K562 (cell line): ENCODE results near the gene FN3KRP. TPM values are rescaled to one million over a fixed set of nuclear protein-coding genes. Genes with fewer than 3 reads are reported as not detected.

Source experiments
- DACH1 ChIP-seq: fragments of 450-650 bp; IDR thresholded peaks from 2 replicates; pipeline ENCODE4 v1.6.1; 2018; ENCODE audit not compliant: partially characterized antibody
- E2F3 ChIP-seq: fragments of 250-450 bp; sonication (Bioruptor Pico); IDR thresholded peaks from 2 replicates; pipeline ENCODE4 v1.4.0; 2020; ENCODE audit warnings: mild to moderate bottlenecking
- IRF1 ChIP-seq: sonication (generic); formaldehyde crosslinking; IDR thresholded peaks from 2 replicates; pipeline ENCODE4 v1.8.0; 2022; ENCODE audit warnings: missing genetic modification reagents, mild to moderate bottlenecking, borderline replicate concordance
- NRF1 ChIP-seq, 2 experiments: fragments of 450-650 bp; IDR thresholded peaks in 1 of 2; conservative IDR thresholded peaks in 1 of 2; 2 replicates each; pipeline ENCODE4 v1.6.1; 2014; ENCODE audit warnings: mild to moderate bottlenecking in 2 of 2
- PHF20 ChIP-seq: fragments of 450-650 bp; IDR thresholded peaks from 2 replicates; pipeline ENCODE4 v1.6.1; 2018; ENCODE audit not compliant: partially characterized antibody
- PHF8 ChIP-seq: fragments of 200-600 bp; sonication (generic); IDR thresholded peaks from 2 replicates; pipeline ENCODE4 v1.6.1; 2012; ENCODE audit warnings: mixed run types, mild to moderate bottlenecking, inconsistent platforms, low read length, moderate library complexity, borderline replicate concordance
- RAD21 ChIP-seq, 2 experiments: fragments of 250-450 bp in 1 of 2; fragments of 450-650 bp in 1 of 2; sonication (Bioruptor Pico) in 1 of 2; formaldehyde crosslinking in 1 of 2; IDR thresholded peaks in 1 of 2; conservative IDR thresholded peaks in 1 of 2; 2 replicates each; pipeline versions ENCODE4 v1.4.0 to v1.8.0; 2020 to 2022; ENCODE audit warnings: mild to moderate bottlenecking in 2 of 2, moderate library complexity in 1 of 2
- RBM39 ChIP-seq: fragments of 200-400 bp; formaldehyde crosslinking; optimal IDR thresholded peaks from 2 replicates; pipeline ENCODE3; 2018; ENCODE audit warnings: low read depth, low read length
- TAF15 ChIP-seq: fragments of 200-400 bp; formaldehyde crosslinking; IDR thresholded peaks from 2 replicates; pipeline ENCODE4 v1.6.1; 2017; ENCODE audit warnings: mild to moderate bottlenecking, low read depth, low read length, moderate library complexity
- THRAP3 ChIP-seq: fragments of 450-650 bp; IDR thresholded peaks from 2 replicates; pipeline ENCODE4 v1.6.1; 2016; ENCODE audit warnings: mild to moderate bottlenecking, inconsistent platforms, borderline replicate concordance
- ZBTB7A ChIP-seq: IDR thresholded peaks from 2 replicates; pipeline ENCODE4 v1.6.1; 2011; ENCODE audit warnings: low read depth, mild to moderate bottlenecking, low read length, moderate library complexity, borderline replicate concordance; ENCODE audit not compliant: control insufficient read depth
- ZBTB9 ChIP-seq: fragments of 450-650 bp; formaldehyde crosslinking; IDR thresholded peaks from 2 replicates; pipeline ENCODE4 v1.4.0; 2020; ENCODE audit warnings: mild to moderate bottlenecking, moderate library complexity
- polyA plus RNA-seq, 8 experiments: library from polyadenylated mRNA; depleted of rRNA in 4 of 8; stranded (reverse) in 5 of 8; unstranded in 3 of 8; fragments of >200 nt; fragmentation: Nextera tagmentation in 2 of 8; fragmentation: Illumina TruSeq in 1 of 8; extraction: Ambion mirVana in 2 of 8; extraction: Trizol in 1 of 8; gene quantifications; 2 replicates each; pipeline versions ENCODE4 v1.2.1 to v1.2.3, GENCODE V29; 2011 to 2014; ENCODE audit warnings: inconsistent platforms in 1 of 8, missing spikeins in 1 of 8
- total RNA-seq, 7 experiments: library from RNA; depleted of rRNA in 6 of 7; stranded (reverse); fragments of >200 nt in 6 of 7; fragmentation: Illumina TruSeq in 2 of 7; extraction: Trizol in 2 of 7; gene quantifications; 2 replicates each; pipeline versions ENCODE4 v1.2.1 to v1.2.3, GENCODE V29; 2011 to 2021; ENCODE audit warnings: low replicate concordance in 1 of 7
- TF ChIP-seq, protein P1 (sequence below): fragments of 200-800 bp; sonication (Bioruptor generic); IDR thresholded peaks from 2 replicates; pipeline ENCODE4 v1.6.1; 2017; ENCODE audit warnings: missing genetic modification characterization, missing compliant biosample characterization
- TF ChIP-seq, protein P2 (sequence below): fragments of 250-450 bp; sonication (Bioruptor Pico); IDR thresholded peaks from 2 replicates; pipeline ENCODE4 v1.8.0; 2022; ENCODE audit warnings: moderate library complexity, mild to moderate bottlenecking, inconsistent platforms
- TF ChIP-seq, protein P3 (sequence below): fragments of 150-350 bp; IDR thresholded peaks from 2 replicates; pipeline ENCODE4 v1.6.1; 2014; ENCODE audit warnings: low read depth, mild to moderate bottlenecking, low read length, borderline replicate concordance
- TF ChIP-seq, protein P4 (sequence below), 2 experiments: IDR thresholded peaks; 2 replicates each; pipeline ENCODE4 v1.6.1; 2011; ENCODE audit warnings: borderline replicate concordance in 1 of 2, control low read depth in 1 of 2, low read depth in 1 of 2, low read length in 1 of 2, mild to moderate bottlenecking in 1 of 2, mixed read lengths in 1 of 2, moderate library complexity in 1 of 2; ENCODE audit not compliant: insufficient read depth in 1 of 2, insufficient read length in 1 of 2, poor library complexity in 1 of 2, severe bottlenecking in 1 of 2; ENCODE audit errors: extremely low read depth in 1 of 2

The FN3KRP gene
- total and polyA plus RNA-seq, 9 of the 15 experiments (the other 6 are each of a cell fraction or from before 2014, with no cell fraction given): 2.0 to 32.1 (median 24.9) TPM

- TF ChIP-seq, protein P1, sequence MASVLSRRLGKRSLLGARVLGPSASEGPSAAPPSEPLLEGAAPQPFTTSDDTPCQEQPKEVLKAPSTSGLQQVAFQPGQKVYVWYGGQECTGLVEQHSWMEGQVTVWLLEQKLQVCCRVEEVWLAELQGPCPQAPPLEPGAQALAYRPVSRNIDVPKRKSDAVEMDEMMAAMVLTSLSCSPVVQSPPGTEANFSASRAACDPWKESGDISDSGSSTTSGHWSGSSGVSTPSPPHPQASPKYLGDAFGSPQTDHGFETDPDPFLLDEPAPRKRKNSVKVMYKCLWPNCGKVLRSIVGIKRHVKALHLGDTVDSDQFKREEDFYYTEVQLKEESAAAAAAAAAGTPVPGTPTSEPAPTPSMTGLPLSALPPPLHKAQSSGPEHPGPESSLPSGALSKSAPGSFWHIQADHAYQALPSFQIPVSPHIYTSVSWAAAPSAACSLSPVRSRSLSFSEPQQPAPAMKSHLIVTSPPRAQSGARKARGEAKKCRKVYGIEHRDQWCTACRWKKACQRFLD (CRISPR knock-in tag): peak; percentile 71; the same call in 1 of the 2 replicates
- TF ChIP-seq ZBTB7A (peak; percentile 27), IRF1 (CRISPR knock-in tag) (no peak), DACH1 (peak; percentile 31), RAD21 (CRISPR knock-in tag; conservative IDR thresholded peaks at IDR 0.05 in 1 of 2, IDR thresholded peaks at IDR 0.05 in 1 of 2) (no peak), PHF20 (peak; percentile 38), THRAP3 (no peak), ZBTB9 (CRISPR knock-in tag) (peak; percentile 63; the same call in 1 of the 2 replicates), TAF15 (no peak), PHF8 (peak; percentile 66; the same call in 1 of the 2 replicates), NRF1 (conservative IDR thresholded peaks at IDR 0.05 in 1 of 2, IDR thresholded peaks at IDR 0.05 in 1 of 2) (peak; percentile 60 to 69; a peak in 3 of 4 replicates), RBM39 (no peak), E2F3 (CRISPR knock-in tag) (peak; percentile 82; the same call in 1 of the 2 replicates)
- TF ChIP-seq, protein P2, sequence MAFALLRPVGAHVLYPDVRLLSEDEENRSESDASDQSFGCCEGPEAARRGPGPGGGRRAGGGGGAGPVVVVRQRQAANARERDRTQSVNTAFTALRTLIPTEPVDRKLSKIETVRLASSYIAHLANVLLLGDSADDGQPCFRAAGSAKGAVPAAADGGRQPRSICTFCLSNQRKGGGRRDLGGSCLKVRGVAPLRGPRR (CRISPR knock-in tag): 0 out of 2 replicates have a peak, but pooled peaks have one; percentile 31
- TF ChIP-seq, protein P3, sequence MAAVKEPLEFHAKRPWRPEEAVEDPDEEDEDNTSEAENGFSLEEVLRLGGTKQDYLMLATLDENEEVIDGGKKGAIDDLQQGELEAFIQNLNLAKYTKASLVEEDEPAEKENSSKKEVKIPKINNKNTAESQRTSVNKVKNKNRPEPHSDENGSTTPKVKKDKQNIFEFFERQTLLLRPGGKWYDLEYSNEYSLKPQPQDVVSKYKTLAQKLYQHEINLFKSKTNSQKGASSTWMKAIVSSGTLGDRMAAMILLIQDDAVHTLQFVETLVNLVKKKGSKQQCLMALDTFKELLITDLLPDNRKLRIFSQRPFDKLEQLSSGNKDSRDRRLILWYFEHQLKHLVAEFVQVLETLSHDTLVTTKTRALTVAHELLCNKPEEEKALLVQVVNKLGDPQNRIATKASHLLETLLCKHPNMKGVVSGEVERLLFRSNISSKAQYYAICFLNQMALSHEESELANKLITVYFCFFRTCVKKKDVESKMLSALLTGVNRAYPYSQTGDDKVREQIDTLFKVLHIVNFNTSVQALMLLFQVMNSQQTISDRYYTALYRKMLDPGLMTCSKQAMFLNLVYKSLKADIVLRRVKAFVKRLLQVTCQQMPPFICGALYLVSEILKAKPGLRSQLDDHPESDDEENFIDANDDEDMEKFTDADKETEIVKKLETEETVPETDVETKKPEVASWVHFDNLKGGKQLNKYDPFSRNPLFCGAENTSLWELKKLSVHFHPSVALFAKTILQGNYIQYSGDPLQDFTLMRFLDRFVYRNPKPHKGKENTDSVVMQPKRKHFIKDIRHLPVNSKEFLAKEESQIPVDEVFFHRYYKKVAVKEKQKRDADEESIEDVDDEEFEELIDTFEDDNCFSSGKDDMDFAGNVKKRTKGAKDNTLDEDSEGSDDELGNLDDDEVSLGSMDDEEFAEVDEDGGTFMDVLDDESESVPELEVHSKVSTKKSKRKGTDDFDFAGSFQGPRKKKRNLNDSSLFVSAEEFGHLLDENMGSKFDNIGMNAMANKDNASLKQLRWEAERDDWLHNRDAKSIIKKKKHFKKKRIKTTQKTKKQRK: no peak
- TF ChIP-seq, protein P4, sequence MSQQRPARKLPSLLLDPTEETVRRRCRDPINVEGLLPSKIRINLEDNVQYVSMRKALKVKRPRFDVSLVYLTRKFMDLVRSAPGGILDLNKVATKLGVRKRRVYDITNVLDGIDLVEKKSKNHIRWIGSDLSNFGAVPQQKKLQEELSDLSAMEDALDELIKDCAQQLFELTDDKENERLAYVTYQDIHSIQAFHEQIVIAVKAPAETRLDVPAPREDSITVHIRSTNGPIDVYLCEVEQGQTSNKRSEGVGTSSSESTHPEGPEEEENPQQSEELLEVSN (IDR thresholded peaks at IDR 0.05; ENCODE audit: borderline replicate concordance in 1 of 2, extremely low read depth in 1 of 2, insufficient read depth in 1 of 2, insufficient read length in 1 of 2, low read depth in 1 of 2, low read length in 1 of 2, poor library complexity in 1 of 2, severe bottlenecking in 1 of 2): peak; percentile 82 to 94
Observed at GRCh38 chr17:82751571-82752370, 35.3 kb downstream of the FN3KRP start, which contains the start of gene TBCD (continued).
